OCI-LY3 (cell line): ENCODE measurements around the gene FMO2.

Experiments
- CTCF ChIP-seq: fragments of 200-600, 300-600 bp; sonication (generic); IDR thresholded peaks from 2 replicates; pipeline ENCODE4 v1.5.1; 2014; ENCODE audit warnings: antibody characterized with exemption, low read length, low read depth
- EZH2phosphoT487 ChIP-seq: fragments of 200-600 bp; shearing (Covaris generic); IDR thresholded peaks from 2 replicates; pipeline ENCODE4 v1.6.1; 2018; ENCODE audit warnings: antibody characterized with exemption, mixed run types, low read depth

- TF ChIP-seq CTCF (no peak), EZH2phosphoT487 (no peak)
Observed at GRCh38 chr1:171180670-171181069, 4.4 kb upstream of the FMO2 start.
